HEK293T (cell line): ENCODE data around the gene KLHDC4.

Experiments used
- CTCF ChIA-PET: fragments of 350-600 bp; formaldehyde crosslinking; extraction: SDS; loops from one replicate; lab custom pipeline; 2021; ENCODE audit warnings: antibody characterized with exemption, inconsistent platforms; lab: Yijun Ruan, JAX
- POLR2A ChIA-PET: fragments of 350-600 bp; formaldehyde crosslinking; extraction: SDS; loops from one replicate; lab custom pipeline; 2020; ENCODE audit warnings: antibody characterized with exemption, inconsistent platforms; lab: Yijun Ruan, JAX
- DNase-seq: peaks from one replicate; pipeline ENCODE4 v3.0.0; 2012; ENCODE audit warnings: mixed read lengths; ENCODE audit errors: extremely low spot score
- ARNT ChIP-seq: fragments of 450-650 bp; IDR thresholded peaks from 2 replicates; pipeline ENCODE4 v1.6.1; 2017; ENCODE audit warnings: mild to moderate bottlenecking
- BHLHE40 ChIP-seq: fragments of 450-650 bp; IDR thresholded peaks from 2 replicates; pipeline ENCODE4 v1.6.1; 2016; ENCODE audit warnings: mild to moderate bottlenecking, moderate library complexity, borderline replicate concordance
- CTBP1 ChIP-seq: fragments of 450-650 bp; IDR thresholded peaks from 2 replicates; pipeline ENCODE4 v1.6.1; 2016; ENCODE audit warnings: borderline replicate concordance
- ELF4 ChIP-seq: fragments of 450-650 bp; IDR thresholded peaks from 2 replicates; pipeline ENCODE4 v1.6.1; 2017; ENCODE audit warnings: antibody characterized with exemption
- FOXA1 ChIP-seq: fragments of 450-650 bp; IDR thresholded peaks from 2 replicates; pipeline ENCODE4 v1.6.1; 2016; ENCODE audit warnings: mild to moderate bottlenecking
- FOXK2 ChIP-seq: fragments of 450-650 bp; IDR thresholded peaks from 2 replicates; pipeline ENCODE4 v1.6.1; 2016; ENCODE audit warnings: mild to moderate bottlenecking
- FOXM1 ChIP-seq: fragments of 450-650 bp; IDR thresholded peaks from 2 replicates; pipeline ENCODE4 v1.6.1; 2017; ENCODE audit warnings: mild to moderate bottlenecking, borderline replicate concordance
- HDGF ChIP-seq: fragments of 450-650 bp; IDR thresholded peaks from 2 replicates; pipeline ENCODE4 v1.6.1; 2017; ENCODE audit warnings: antibody characterized with exemption, borderline replicate concordance
- L3MBTL2 ChIP-seq: fragments of 450-650 bp; conservative IDR thresholded peaks from 2 replicates; pipeline ENCODE4 v1.6.1; 2016; ENCODE audit warnings: mild to moderate bottlenecking
- LEF1 ChIP-seq: fragments of 450-650 bp; IDR thresholded peaks from 2 replicates; pipeline ENCODE4 v1.6.1; 2017; ENCODE audit warnings: mild to moderate bottlenecking, borderline replicate concordance
- NFRKB ChIP-seq: fragments of 450-650 bp; IDR thresholded peaks from 2 replicates; pipeline ENCODE4 v1.6.1; 2016; ENCODE audit warnings: mild to moderate bottlenecking, moderate library complexity
- PKNOX1 ChIP-seq: fragments of 450-650 bp; IDR thresholded peaks from 2 replicates; pipeline ENCODE4 v1.6.1; 2016
- SP1 ChIP-seq: fragments of 450-650 bp; IDR thresholded peaks from 2 replicates; pipeline ENCODE4 v1.6.1; 2017
- SUZ12 ChIP-seq: fragments of 450-650 bp; IDR thresholded peaks from 2 replicates; pipeline ENCODE4 v1.6.1; 2016; ENCODE audit warnings: mild to moderate bottlenecking
- TARDBP ChIP-seq: fragments of 450-650 bp; IDR thresholded peaks from 2 replicates; pipeline ENCODE4 v1.6.1; 2016
- ZNF384 ChIP-seq: fragments of 450-650 bp; IDR thresholded peaks from 2 replicates; pipeline ENCODE4 v1.6.1; 2016

Gene KLHDC4

GRCh38 chr16:87687126-87687910, 78.5 kb downstream of the KLHDC4 start:
- DNase-seq = no peak
- ChIA-PET CTCF (no interaction called here), POLR2A (no interaction called here)
- TF ChIP-seq FOXK2 (no peak), TARDBP (no peak), CTBP1 (no peak), BHLHE40 (no peak), SP1 (no peak), L3MBTL2 (no peak), LEF1 (no peak), HDGF (no peak), NFRKB (no peak), PKNOX1 (no peak)

GRCh38 chr16:87686697-87687096, 79.1 kb downstream of the KLHDC4 start:
- POLR2A ChIA-PET = no interaction called here
- no peak for TF ChIP-seq TARDBP
- TF ChIP-seq L3MBTL2 = no peak
- no peak for TF ChIP-seq PKNOX1
- TF ChIP-seq NFRKB = no peak
- no peak for DNase-seq
- CTCF ChIA-PET = no interaction called here

- TF ChIP-seq NFRKB = no peak
- TF ChIP-seq HDGF = no peak
- no peak for TF ChIP-seq FOXM1
- no peak for TF ChIP-seq BHLHE40
- no peak for TF ChIP-seq TARDBP
- TF ChIP-seq SUZ12 = no peak
- no peak for TF ChIP-seq PKNOX1
- TF ChIP-seq ZNF384 = no peak
- TF ChIP-seq L3MBTL2 = no peak
- no peak for TF ChIP-seq ARNT
- TF ChIP-seq CTBP1 = no peak
- no peak for TF ChIP-seq FOXA1
- TF ChIP-seq LEF1 = no peak
- ChIA-PET CTCF (no interaction called here), POLR2A (no interaction called here)
- no peak for DNase-seq
Observed at GRCh38 chr16:87685766-87686165, 80.0 kb downstream of the KLHDC4 start.

- TF ChIP-seq HDGF (no peak), FOXA1 (no peak), NFRKB (no peak), PKNOX1 (no peak), LEF1 (no peak), ELF4 (no peak), BHLHE40 (no peak), ARNT (no peak), CTBP1 (no peak), FOXM1 (no peak)
- no peak for DNase-seq
- CTCF ChIA-PET = no interaction called here
- POLR2A ChIA-PET = no interaction called here
Observed at GRCh38 chr16:87685405-87685755, 80.4 kb downstream of the KLHDC4 start.

GRCh38 chr16:87684711-87685404, 80.9 kb downstream of the KLHDC4 start:
- TF ChIP-seq BHLHE40 (no peak), HDGF (no peak), L3MBTL2 (no peak), ARNT (no peak), ELF4 (no peak), LEF1 (no peak), SUZ12 (no peak), FOXA1 (no peak), PKNOX1 (no peak)
- ChIA-PET POLR2A (no interaction called here), CTCF (no interaction called here)
- no peak for DNase-seq
